ENCODE results near the gene BCL2.

BCL2 gene

DNA sequence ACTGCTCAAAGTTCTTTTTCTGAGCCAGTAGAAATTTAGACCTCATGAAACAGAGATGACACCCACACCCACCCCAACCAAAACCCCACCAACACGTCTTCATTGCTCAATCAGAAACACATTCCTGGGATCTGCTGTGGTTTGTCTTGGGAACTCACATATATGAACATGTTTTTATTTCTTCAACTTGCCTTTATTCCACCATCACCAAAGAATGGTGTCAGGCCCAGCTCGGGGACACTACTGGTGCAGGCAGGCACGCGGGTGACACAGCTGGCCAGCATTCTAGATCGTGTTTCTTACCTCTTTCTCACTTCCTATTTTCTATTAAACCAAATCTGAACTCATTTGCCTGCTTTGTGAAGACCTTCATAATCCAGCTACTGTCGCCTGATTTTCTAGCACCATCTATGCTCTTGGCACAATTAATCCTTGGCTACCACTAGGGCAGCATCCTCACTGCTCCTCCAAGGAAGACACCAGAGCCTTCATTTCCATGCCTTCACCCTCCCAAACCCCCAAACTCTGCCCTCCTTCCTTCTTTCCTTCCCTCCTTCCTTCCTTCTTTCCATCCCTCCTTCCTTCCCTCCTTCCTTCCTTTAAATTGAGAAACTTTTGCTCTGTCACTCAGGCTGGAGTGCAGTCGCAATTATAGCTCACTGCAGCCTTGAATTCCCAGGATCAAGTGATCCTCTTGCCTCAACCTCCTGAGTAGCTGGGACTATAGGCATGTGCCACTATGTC lies 157.1 kb downstream of the BCL2 start:
- TF ChIP-seq, protein P1, sequence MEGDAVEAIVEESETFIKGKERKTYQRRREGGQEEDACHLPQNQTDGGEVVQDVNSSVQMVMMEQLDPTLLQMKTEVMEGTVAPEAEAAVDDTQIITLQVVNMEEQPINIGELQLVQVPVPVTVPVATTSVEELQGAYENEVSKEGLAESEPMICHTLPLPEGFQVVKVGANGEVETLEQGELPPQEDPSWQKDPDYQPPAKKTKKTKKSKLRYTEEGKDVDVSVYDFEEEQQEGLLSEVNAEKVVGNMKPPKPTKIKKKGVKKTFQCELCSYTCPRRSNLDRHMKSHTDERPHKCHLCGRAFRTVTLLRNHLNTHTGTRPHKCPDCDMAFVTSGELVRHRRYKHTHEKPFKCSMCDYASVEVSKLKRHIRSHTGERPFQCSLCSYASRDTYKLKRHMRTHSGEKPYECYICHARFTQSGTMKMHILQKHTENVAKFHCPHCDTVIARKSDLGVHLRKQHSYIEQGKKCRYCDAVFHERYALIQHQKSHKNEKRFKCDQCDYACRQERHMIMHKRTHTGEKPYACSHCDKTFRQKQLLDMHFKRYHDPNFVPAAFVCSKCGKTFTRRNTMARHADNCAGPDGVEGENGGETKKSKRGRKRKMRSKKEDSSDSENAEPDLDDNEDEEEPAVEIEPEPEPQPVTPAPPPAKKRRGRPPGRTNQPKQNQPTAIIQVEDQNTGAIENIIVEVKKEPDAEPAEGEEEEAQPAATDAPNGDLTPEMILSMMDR (conservative IDR thresholded peaks at IDR 0.05; ENCODE audit: low read depth) = no peak
- CTCF ChIA-PET = interaction anchor here (0.6 to 0.7 kb wide), 2 partner anchors 34 to 44 kb away, joined by 3 read pairs; no protein-coding TSS in a partner anchor
- no peak overlapping the region for H3K27ac ChIP-seq
- no peak for DNase-seq (ENCODE audit: low spot score)
- POLR2A ChIA-PET (ENCODE audit: low non-redundant PET) = interaction anchor here (0.6 kb wide), 1 partner anchor 75 kb away, joined by 4 read pairs; no protein-coding TSS in a partner anchor

DNA sequence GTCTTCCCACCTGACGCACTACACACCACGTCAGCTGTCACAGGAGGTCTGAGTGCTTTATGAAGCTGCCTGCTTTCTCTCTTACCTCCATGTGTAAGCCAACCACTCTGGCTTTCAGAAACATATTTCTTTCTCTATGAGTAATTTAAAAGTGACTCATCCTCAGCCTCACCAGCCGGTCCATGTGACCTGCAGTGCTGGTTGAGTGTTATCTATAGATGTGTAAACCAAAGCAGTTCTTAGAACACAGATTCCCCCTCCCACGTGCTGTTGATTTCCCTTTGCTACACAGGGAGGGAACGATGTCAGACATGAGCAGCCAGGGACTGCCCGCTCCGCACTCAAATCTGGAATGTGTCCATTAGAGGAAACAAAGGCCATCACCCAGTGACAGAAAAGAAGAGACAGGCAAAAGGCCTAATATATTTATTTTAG lies 157.8 kb downstream of the BCL2 start:
- CTCF ChIA-PET = no interaction called here
- TF ChIP-seq, protein P1 (conservative IDR thresholded peaks at IDR 0.05; ENCODE audit: low read depth) = no peak
- POLR2A ChIA-PET (ENCODE audit: low non-redundant PET) = no interaction called here
- DNase-seq (ENCODE audit: low spot score) = peak; percentile 90
- H3K27ac ChIP-seq = peak overlapping the region; percentile 48

DNA sequence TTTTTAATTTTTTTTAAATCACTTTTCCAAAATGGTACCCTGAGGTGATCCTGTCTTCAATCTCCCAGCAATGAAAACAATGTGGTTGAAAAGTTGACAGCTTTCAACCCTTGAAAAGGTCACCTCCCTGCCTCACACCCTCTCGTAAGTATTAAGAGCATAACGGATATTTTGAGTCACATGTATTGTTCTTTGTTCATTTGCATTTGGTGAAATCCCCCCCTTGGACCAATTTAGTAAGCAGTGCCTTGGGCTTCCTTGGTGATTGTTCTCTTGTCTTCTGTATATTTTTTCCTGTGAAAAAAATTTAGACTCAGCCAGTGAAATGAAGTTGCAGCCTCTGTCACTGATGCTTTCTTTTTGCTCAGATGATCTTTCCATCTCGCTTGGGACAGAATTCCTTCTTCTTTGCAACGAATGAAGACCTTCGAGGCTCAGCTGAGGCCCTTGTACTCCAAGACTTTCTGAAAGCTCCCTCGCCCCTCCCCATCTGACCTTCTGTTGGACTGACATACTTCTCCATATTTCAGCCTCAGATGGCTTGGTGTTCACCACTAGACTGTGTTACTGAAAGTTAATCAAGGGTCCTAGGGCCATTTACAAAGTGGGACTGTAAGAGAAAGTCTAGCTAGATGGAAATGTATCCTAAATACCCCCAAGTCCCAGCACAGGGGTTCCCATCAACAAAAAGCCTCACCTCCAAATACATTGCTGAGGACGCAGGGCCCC lies 158.4 kb downstream of the BCL2 start:
- CTCF ChIA-PET = interaction anchor here (0.7 kb wide), 1 partner anchor 10 kb away, joined by 5 read pairs; no protein-coding TSS in a partner anchor
- DNase-seq (ENCODE audit: low spot score) = no peak
- peak overlapping the region; percentile 48 for H3K27ac ChIP-seq
- TF ChIP-seq, protein P1 (conservative IDR thresholded peaks at IDR 0.05; ENCODE audit: low read depth) = no peak
- POLR2A ChIA-PET (ENCODE audit: low non-redundant PET) = no interaction called here

DNA sequence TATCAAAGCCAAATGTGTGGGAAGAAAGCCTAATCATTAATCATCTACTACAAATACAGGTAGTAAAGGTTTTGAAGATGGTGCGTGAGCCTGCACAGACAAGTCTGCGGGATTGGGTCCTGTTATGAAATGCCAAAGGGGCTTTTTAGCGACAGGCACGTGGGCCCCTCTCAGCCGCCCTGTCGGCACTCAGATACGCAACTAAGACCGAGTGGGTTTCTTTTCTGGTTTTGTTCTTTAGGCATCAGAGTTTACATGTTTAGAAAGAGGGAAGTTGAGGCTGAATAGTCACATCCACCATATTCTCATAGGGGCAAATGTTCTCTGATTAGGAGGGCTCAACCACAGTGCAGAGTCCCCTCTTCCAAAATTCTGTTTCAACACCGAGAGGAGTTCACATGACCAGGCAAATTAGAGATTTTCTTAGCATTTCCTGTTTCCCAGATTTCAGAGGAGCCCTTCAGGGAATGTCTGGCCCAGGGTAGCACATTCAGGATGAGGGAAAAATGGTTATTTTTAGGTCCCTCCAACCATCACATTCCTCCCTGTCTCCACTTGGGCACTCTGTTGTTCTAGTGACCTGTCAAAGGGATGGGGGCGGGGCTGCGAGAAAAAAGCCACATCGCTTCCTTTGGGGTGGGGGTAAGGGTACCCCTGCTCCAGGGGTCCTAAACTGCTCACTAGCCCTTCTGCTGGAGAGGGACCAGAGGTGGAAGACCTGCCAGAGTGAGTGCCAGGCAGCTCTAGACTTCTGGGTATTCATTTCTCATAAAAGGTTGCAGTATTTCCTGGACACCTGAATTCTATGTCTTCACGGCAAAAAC lies 159.2 kb downstream of the BCL2 start:
- no peak overlapping the region for H3K27ac ChIP-seq
- ChIA-PET CTCF (interaction anchor here (0.6 to 0.7 kb wide), 2 partner anchors 9 to 144 kb away, joined by 3 to 5 read pairs; no protein-coding TSS in a partner anchor), POLR2A (ENCODE audit: low non-redundant PET) (no interaction called here)

DNA sequence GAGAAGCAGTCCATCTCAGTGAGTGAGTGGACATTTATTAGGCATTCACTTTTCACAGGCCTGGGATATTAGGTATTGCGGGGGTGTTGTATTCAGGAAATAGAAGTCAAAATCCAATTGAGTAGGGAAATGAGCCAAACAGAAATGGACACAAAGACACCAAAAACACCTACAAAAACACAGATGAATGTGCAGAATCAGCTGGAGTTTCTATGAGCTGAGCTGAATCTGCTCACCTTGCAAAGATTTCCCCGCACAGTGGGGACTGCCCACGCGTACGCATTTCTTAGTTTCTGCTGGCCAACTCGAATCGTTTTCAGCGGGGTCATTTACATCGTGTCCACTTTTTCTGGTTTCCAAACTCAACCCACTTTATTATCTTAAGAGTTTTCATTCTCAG lies 160.0 kb downstream of the BCL2 start:
- ChIA-PET POLR2A (ENCODE audit: low non-redundant PET) (no interaction called here), CTCF (interaction anchor here (0.6 kb wide), 1 partner anchor 143 kb away, joined by 3 read pairs; no protein-coding TSS in a partner anchor)
- TF ChIP-seq, protein P1 (conservative IDR thresholded peaks at IDR 0.05; ENCODE audit: low read depth) = no peak
- DNase-seq (ENCODE audit: low spot score) = no peak
- no peak overlapping the region for H3K27ac ChIP-seq

More for the DNA sequence above, 159.2 kb downstream of the BCL2 start:
- TF ChIP-seq, protein P1 (conservative IDR thresholded peaks at IDR 0.05; ENCODE audit: low read depth) = no peak
- no peak for DNase-seq (ENCODE audit: low spot score)

Measured in RWPE1 (cell line).